Measurements from ENCODE around the gene SBK3. TPM values are rescaled to one million over a fixed set of nuclear protein-coding genes. Genes with fewer than 3 reads are reported as not detected.
A peak's percentile ranks its signal among the peaks of the same experiment; 100 is the strongest.

The SBK3 gene
- total and polyA plus RNA-seq, 2 of the 8 experiments (the other 6 are each of a cell fraction or from before 2014, with no cell fraction given) = 0.76 to 1.5 TPM

- POLR2A ChIA-PET (ENCODE audit: partially characterized antibody) = interaction anchor here (0.6 to 2.7 kb wide), 13 partner anchors 9 to 301 kb away, joined by 3 to 27 read pairs (median 3); partner anchors contain the start of genes FIZ1, HSPBP1 and ZNF865
- Histone ChIP-seq H2BK15ac (ENCODE audit: low read length) (peak within 1 kb of the TSS; percentile 88; the same call in 1 of the 2 replicates), H3K9ac (replicated peaks in 1 of 4; ENCODE audit: extremely low read depth in 1 of 4, low read depth in 3 of 4, low read length in 3 of 4) (peak within 1 kb of the TSS; percentile 70 to 80 (median 73)), H3K79me1 (ENCODE audit: low read depth, low read length) (peaks cover 8% of the 10 kb centered on the region; the same call in 1 of the 2 replicates), H2BK120ac (replicated peaks; ENCODE audit: low read depth, low read length) (peak within 1 kb of the TSS; percentile 78), H3K4ac (replicated peaks; ENCODE audit: insufficient read length, low read depth, low read length) (peak within 1 kb of the TSS; percentile 80), H2AFZ (ENCODE audit: low read length) (no peak within 1 kb of the TSS), H3K4me1 (replicated peaks in 1 of 4; ENCODE audit: control insufficient read depth in 3 of 4, insufficient read depth in 4 of 4, low read length in 3 of 4) (peaks cover 0 to 2% (median 0%) of the 10 kb centered on the region in 4 experiments; a peak in 3 of 7 replicates), H3K4me3 (ENCODE audit: extremely low read depth in 1 of 4, insufficient read depth in 2 of 4, low read depth in 3 of 4, low read length in 4 of 4) (peak within 1 kb of the TSS; percentile 73 to 92 (median 74)), H3K23ac (ENCODE audit: insufficient read length) (no peak within 1 kb of the TSS), H4K5ac (ENCODE audit: insufficient read length, low read depth, low read length) (peak within 1 kb of the TSS; percentile 100), H3K14ac (ENCODE audit: insufficient read length) (peak within 1 kb of the TSS; percentile 99), H3K36me3 (ENCODE audit: control insufficient read depth in 2 of 4, insufficient read depth in 4 of 4, low read length in 3 of 4) (peaks cover 7 to 23% (median 9%) of the 10 kb centered on the region in 4 experiments; a peak in 7 of 8 replicates), H2BK20ac (ENCODE audit: low read length) (no peak within 1 kb of the TSS; the same call in 1 of the 2 replicates), H2BK12ac (ENCODE audit: low read depth, low read length) (no peak within 1 kb of the TSS), H3K9me3 (ENCODE audit: insufficient read depth in 2 of 2, low read depth in 1 of 2, low read length in 1 of 2) (no peaks in the 10 kb centered on the region), H3K27me3 (replicated peaks in 1 of 4; ENCODE audit: control insufficient read depth in 3 of 4, extremely low read depth in 1 of 4, insufficient read depth in 3 of 4, low read length in 3 of 4) (no peaks in the 10 kb centered on the region), H4K20me1 (replicated peaks in 1 of 2; ENCODE audit: control insufficient read depth in 1 of 2, insufficient read depth in 2 of 2, low read length in 2 of 2) (peaks cover 0 to 4% of the 10 kb centered on the region in 2 experiments), H3K79me2 (ENCODE audit: control insufficient read depth in 1 of 2, insufficient read depth in 2 of 2, low read length in 2 of 2) (peaks cover 5 to 6% of the 10 kb centered on the region in 2 experiments; a peak in 3 of 4 replicates), H4K8ac (ENCODE audit: extremely low read depth, insufficient read depth, low read length) (peak within 1 kb of the TSS; percentile 97), H4K91ac (replicated peaks; ENCODE audit: insufficient read length, low read length) (peak within 1 kb of the TSS; percentile 85), H3K4me2 (ENCODE audit: insufficient read depth in 1 of 2, low read depth in 2 of 2, low read length in 2 of 2) (peak within 1 kb of the TSS; percentile 74 to 99), H3K18ac (ENCODE audit: extremely low read depth, low read length) (peak within 1 kb of the TSS; percentile 96), H2AK5ac (ENCODE audit: low read depth, low read length) (peak within 1 kb of the TSS; percentile 75; the same call in 1 of the 2 replicates), H3K23me2 (ENCODE audit: low read depth, low read length) (peaks cover 9% of the 10 kb centered on the region; the same call in 1 of the 2 replicates), H3K56ac (replicated peaks; ENCODE audit: insufficient read length, low read depth, low read length) (peak within 1 kb of the TSS; percentile 91), H3K27ac (ENCODE audit: low read depth, low read length) (peak within 1 kb of the TSS; percentile 81; the same call in 1 of the 2 replicates), H2BK5ac (ENCODE audit: low read depth, low read length) (peak within 1 kb of the TSS; percentile 92; the same call in 1 of the 2 replicates)
- 12% methylated on average over 4 of the region's 24 CpGs; no CpG with 5 or more reads in 1 of the 2 experiments for WGBS, 2 experiments (ENCODE audit: extremely low coverage in 1 of 2, insufficient coverage in 1 of 2, insufficient read length in 1 of 2, insufficient replicate concordance in 2 of 2, low coverage in 1 of 2, low lambda C conversion rate in 2 of 2, missing lambda C conversion rate in 1 of 2)
- no peak for FAIRE-seq
- CTCF ChIA-PET (ENCODE audit: partially characterized antibody) = interaction anchor here (1.1 to 1.4 kb wide), 3 partner anchors 24 to 114 kb away, joined by 3 to 4 read pairs (median 3); no protein-coding TSS in a partner anchor
- DNase-seq (ENCODE audit: low read depth in 1 of 2, low spot score in 2 of 2) = peak in 1 of 2 experiments; percentile 90
- TF ChIP-seq TAF7 (optimal IDR thresholded peaks at IDR 0.05; ENCODE audit: borderline replicate concordance, low read depth, low read length) (no peak), RFX5 (IDR thresholded peaks at IDR 0.05; ENCODE audit: borderline replicate concordance, low read depth, low read length) (no peak), MAX (IDR thresholded peaks at IDR 0.05) (no peak), TEAD4 (IDR thresholded peaks at IDR 0.05; ENCODE audit: low read depth, low read length) (peak; percentile 33; the same call in 1 of the 2 replicates), CTBP2 (IDR thresholded peaks at IDR 0.05; ENCODE audit: borderline replicate concordance, insufficient read depth, insufficient read length, low read length) (no peak), KDM1A (IDR thresholded peaks at IDR 0.05; ENCODE audit: borderline replicate concordance, low read length) (no peak), YY1 (IDR thresholded peaks at IDR 0.05; ENCODE audit: low read depth, low read length) (peak; percentile 47; the same call in 1 of the 2 replicates), GABPA (IDR thresholded peaks at IDR 0.05; ENCODE audit: borderline replicate concordance, insufficient read depth, low read length) (peak; percentile 97), EGR1 (IDR thresholded peaks at IDR 0.05; ENCODE audit: borderline replicate concordance, low read depth, low read length) (peak; percentile 74), NRF1 (IDR thresholded peaks at IDR 0.05; ENCODE audit: low read depth, low read length) (no peak), BCL11A (IDR thresholded peaks at IDR 0.05; ENCODE audit: low read depth in 2 of 2, low read length in 2 of 2) (no peak)
Measured at GRCh38 chr19:55580628-55581144, 35.3 kb upstream of the SBK3 start, which contains the start of gene ZNF579. Gene ZNF579 (minus strand): TSS chr19:55580848. CDS start chr19:55579639, 1,209 bp downstream.
